DOHH2 (cell line): ENCODE results near the gene TAF9.

Source experiments
- CTCF ChIP-seq: fragments of 200-600 bp; sonication (generic); IDR thresholded peaks from one replicate; pipeline ENCODE4 v1.5.1; 2014; ENCODE audit warnings: antibody characterized with exemption, mild to moderate bottlenecking, low read depth, low read length; ENCODE audit not compliant: poor library complexity, severe bottlenecking
- EZH2phosphoT487 ChIP-seq: fragments of 200-600 bp; sonication (generic); IDR thresholded peaks from 2 replicates; pipeline ENCODE4 v1.6.1; 2017; ENCODE audit warnings: borderline replicate concordance, mild to moderate bottlenecking, antibody characterized with exemption, low read length, moderate library complexity, mixed read lengths

GRCh38 chr5:69415584-69415958 lies 46.3 kb upstream of the TAF9 start:
- TF ChIP-seq CTCF, result no peak
- TF ChIP-seq EZH2phosphoT487, result no peak
